Hair follicular keratinocyte (primary cell): ENCODE measurements around the gene WDFY2. TPM values are rescaled to one million over a fixed set of nuclear protein-coding genes. Genes with fewer than 3 reads are reported as not detected.

Source experiments
- total RNA-seq: library from RNA; depleted of rRNA; stranded (reverse); fragments of >200 nt; gene quantifications from 2 replicates; pipeline ENCODE4 v1.2.3, GENCODE V29; 2015

WDFY2 gene, protein sequence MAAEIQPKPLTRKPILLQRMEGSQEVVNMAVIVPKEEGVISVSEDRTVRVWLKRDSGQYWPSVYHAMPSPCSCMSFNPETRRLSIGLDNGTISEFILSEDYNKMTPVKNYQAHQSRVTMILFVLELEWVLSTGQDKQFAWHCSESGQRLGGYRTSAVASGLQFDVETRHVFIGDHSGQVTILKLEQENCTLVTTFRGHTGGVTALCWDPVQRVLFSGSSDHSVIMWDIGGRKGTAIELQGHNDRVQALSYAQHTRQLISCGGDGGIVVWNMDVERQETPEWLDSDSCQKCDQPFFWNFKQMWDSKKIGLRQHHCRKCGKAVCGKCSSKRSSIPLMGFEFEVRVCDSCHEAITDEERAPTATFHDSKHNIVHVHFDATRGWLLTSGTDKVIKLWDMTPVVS
- total RNA-seq = 9.0 and 14.0 TPM in 2 replicates

GRCh38 chr13:51583875-51584730, at the start of gene WDFY2:
Gene WDFY2 (plus strand): TSS chr13:51584462. CDS start chr13:51584688, 226 bp downstream.

DNA sequence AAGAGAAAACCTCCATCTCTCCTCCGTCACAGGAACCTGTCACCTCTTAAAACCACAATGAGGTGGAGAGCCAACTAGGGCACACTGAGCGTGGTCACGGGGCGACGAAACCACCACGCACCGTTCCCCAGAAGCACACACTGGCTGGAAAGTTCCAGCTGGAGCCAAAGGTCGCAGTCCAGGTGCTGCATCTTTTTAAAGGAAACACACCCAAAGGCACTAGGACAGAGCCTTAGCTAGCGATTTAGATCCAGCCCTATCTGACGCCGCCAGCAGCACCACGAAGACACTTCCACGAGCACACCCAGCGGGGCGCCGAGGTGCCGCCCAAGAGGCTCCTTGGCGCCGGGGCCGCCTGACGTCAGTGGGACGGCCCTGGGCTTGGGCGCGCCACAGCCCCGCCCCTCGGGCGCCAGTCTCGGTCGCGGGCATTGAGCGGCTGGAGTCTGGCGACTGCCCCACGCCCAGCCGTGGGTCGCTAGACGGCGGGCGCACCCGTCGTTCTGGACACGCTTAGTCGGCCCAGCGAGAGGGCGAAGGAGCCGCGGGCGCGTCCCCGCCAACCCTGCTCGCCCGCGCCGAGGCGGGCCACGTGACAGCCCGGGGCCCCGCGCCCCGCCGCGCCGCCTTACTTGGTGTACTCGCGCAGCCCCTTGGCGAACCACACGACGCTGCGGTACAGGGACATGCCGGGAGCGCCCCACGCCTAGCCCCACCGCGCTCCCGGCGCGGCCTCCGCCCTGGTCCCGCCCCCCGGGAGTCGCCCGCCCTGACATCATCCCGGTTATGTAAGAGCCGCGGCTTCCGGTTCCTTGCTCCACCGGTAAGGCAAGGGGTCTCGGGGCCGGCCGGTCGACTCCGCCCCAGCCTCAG, 219.4 kb downstream of the WDFY2 start, which contains the start of gene DHRS12:
Gene DHRS12 (minus strand): TSS at position 742 of the 873 bp plus-strand sequence. CDS start 4,504 bp downstream, outside the sequence.

Other genes with a start within 250 kb of the WDFY2 start
- 0.04 TPM in 1 of 2 replicates, not detected in the other for gene SERPINE3, start 244.8 kb upstream of the WDFY2 start, total RNA-seq
- gene INTS6, start 131.4 kb upstream of the WDFY2 start, total RNA-seq = 27.3 and 33.6 TPM in 2 replicates
- gene DHRS12, start 219.7 kb downstream of the WDFY2 start, total RNA-seq = 6.8 and 8.9 TPM in 2 replicates